Activated naive CD4-positive, alpha-beta T cell treated with anti-CD3 and anti-CD28 coated beads for 36 hours (primary cell): Measurements from ENCODE around the gene EOGT. TPM values are rescaled to one million over a fixed set of nuclear protein-coding genes. Genes with fewer than 3 reads are reported as not detected.
A peak's percentile ranks its signal among the peaks of the same experiment; 100 is the strongest.

Source experiments
- CTCF ChIA-PET: fragments of 350-600 bp; sonication (Branson Sonifier 250); formaldehyde crosslinking; loops from one replicate; lab custom pipeline; 2021; ENCODE audit warnings: antibody characterized with exemption; lab: Charles Lee
- DNase-seq: peaks from one replicate; pipeline ENCODE4 v3.0.0-alpha.2; 2020
- H3K27ac Mint-ChIP-seq: one replicate; pipeline ENCODE4 v1.8.0; 2021; ENCODE audit warnings: mild to moderate bottlenecking, mixed read lengths
- H3K27me3 Mint-ChIP-seq: one replicate; pipeline ENCODE4 v1.8.0; 2021; ENCODE audit warnings: low read depth, mixed read lengths
- H3K36me3 Mint-ChIP-seq: one replicate; pipeline ENCODE4 v1.8.0; 2021; ENCODE audit warnings: low read depth, mixed read lengths
- H3K4me1 Mint-ChIP-seq: one replicate; pipeline ENCODE4 v1.8.0; 2021; ENCODE audit warnings: low read depth, mixed read lengths
- H3K4me3 Mint-ChIP-seq: one replicate; pipeline ENCODE4 v1.8.0; 2021; ENCODE audit warnings: mild to moderate bottlenecking, moderate library complexity, mixed read lengths
- H3K9me3 Mint-ChIP-seq: one replicate; pipeline ENCODE4 v1.8.0; 2021; ENCODE audit warnings: mixed read lengths
- intact Hi-C: fragments of 100-400 bp; cut with micrococcal nuclease; formaldehyde crosslinking; loops from one replicate; pipeline ENCODE4 v1.15.1; 2023
- total RNA-seq, 2 experiments: library from RNA; stranded (reverse); gene quantifications; one replicate each; pipeline ENCODE4 v1.2.3, GENCODE V29; 2021

EOGT gene
- total RNA-seq, 2 experiments from 2014 or later, result 4.8 TPM

DNA sequence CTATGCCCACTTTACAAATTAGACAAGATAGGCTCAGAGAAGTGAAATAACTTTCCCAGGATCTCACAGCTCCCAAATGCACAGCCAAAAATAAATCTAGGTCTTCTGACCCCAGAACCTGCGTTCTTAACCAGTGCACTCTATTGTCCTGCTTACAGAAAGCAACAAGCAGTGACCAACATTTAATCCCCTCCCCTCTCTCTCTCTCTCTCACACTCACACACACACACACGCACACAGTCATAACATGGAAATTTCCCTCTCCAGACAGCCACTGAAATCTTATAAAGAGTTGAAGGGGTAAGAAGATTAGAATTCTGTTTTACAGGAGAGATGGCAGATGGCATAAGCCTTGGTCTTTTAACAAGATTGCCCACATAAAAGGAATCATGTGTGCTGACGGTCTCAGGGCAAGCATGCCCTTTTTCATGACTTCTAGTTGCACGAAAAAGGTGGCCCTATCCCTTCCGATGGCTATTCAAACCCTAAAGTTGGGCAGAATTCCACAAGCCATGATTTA is 29.4 kb downstream of the EOGT start:
- peaks cover 4% of the 10 kb centered on the region for H3K4me1 Mint-ChIP-seq
- H3K4me3 Mint-ChIP-seq, result no peak overlapping the region
- peaks cover 29% of the 10 kb centered on the region for H3K36me3 Mint-ChIP-seq
- DNase-seq, result no peak
- no peaks in the 10 kb centered on the region for H3K9me3 Mint-ChIP-seq
- CTCF ChIA-PET, result no interaction called here
- intact Hi-C loops, result no loop called here
- H3K27ac Mint-ChIP-seq, result no peak overlapping the region
- H3K27me3 Mint-ChIP-seq, result no peaks in the 10 kb centered on the region

DNA sequence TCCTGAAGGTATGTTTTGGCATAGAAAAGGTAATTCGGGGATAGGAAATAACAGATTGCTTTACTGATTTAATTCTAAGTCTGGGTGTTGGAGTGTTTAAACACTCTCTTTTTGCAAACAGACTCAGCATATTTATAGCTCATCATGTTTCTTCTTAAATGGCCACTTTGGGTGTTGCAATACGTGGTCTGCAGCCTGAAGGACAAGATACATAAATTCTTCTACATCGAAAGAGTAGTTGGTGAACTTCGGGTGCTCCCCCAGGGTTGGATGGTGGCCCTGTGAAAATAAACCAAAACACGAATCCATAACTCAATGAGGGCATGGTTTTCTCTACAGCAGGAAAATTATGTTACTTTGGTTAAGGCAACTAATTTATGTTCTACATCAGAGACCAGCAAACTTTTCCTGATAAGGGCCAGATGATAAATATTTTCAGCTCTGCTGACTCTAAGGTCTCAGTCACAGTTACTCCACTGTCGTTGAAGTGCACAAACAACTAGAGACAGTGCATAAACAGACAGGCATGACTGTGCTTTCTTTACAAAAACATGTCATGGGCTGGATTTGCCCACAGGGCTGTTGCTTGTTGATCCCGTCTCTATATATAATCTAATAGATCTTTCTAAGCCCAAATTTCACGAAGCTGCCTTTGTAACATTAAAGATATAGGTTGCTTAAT is 35.9 kb downstream of the EOGT start:
- Mint-ChIP-seq H3K36me3 (peaks cover 17% of the 10 kb centered on the region), H3K9me3 (no peaks in the 10 kb centered on the region), H3K4me1 (no peaks in the 10 kb centered on the region), H3K27me3 (no peaks in the 10 kb centered on the region), H3K4me3 (no peak overlapping the region), H3K27ac (no peak overlapping the region)
- no peak for DNase-seq
- CTCF ChIA-PET, result interaction anchor here (0.6 kb wide), 1 partner anchor 33 kb away, joined by 3 read pairs; no protein-coding TSS in a partner anchor
- intact Hi-C loops, result no loop called here

DNA sequence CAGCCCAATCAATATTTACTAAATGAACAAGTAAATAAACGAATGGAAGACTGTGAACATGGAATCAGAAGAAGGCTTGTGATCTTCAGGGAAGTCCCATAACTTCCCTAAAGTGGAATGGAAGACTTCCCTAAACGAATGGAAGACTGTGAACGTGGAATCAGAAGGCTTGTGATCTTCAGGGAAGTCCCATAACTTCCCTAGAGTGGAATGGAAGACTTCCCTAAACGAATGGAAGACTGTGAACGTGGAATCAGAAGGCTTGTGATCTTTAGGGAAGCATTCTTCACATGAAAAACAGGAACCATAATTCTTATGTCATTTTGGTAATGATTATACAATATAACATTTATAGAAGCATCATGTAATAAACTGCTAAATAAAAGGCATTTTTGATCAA is 38.8 kb downstream of the EOGT start:
- intact Hi-C loops, result loop anchor here (5.0 kb wide), 1 partner anchor 82 kb away; no protein-coding TSS in a partner anchor
- no peaks in the 10 kb centered on the region for H3K9me3 Mint-ChIP-seq
- no peaks in the 10 kb centered on the region for H3K4me1 Mint-ChIP-seq
- H3K27me3 Mint-ChIP-seq, result no peaks in the 10 kb centered on the region
- no peak for DNase-seq
- H3K27ac Mint-ChIP-seq, result no peak overlapping the region
- H3K4me3 Mint-ChIP-seq, result no peak overlapping the region
- H3K36me3 Mint-ChIP-seq, result peaks cover 9% of the 10 kb centered on the region
- CTCF ChIA-PET, result no interaction called here

DNA sequence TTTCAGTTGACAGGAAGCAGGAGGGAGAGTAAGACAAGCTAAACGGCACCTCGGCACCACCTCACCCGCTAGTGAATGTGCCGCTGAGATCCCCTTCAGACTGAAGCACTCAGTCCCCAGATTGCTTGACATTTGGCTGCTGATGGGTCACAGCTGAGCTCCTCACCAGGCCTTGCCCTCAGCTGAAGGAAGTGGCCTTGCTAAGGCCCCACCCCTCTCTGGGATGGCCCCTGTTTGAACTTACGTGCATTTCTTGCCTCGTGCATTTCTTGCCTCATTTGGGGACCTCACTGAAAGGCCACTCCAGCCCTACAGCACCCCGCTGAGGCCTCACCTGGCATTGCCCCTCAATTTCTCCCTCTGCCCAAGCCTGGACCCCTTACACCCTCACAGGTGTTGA is 39.8 kb downstream of the EOGT start:
- Mint-ChIP-seq H3K27ac (no peak overlapping the region), H3K9me3 (no peaks in the 10 kb centered on the region), H3K4me3 (no peak overlapping the region), H3K36me3 (peaks cover 8% of the 10 kb centered on the region), H3K4me1 (no peaks in the 10 kb centered on the region), H3K27me3 (no peaks in the 10 kb centered on the region)
- CTCF ChIA-PET, result interaction anchor here (0.6 kb wide), 1 partner anchor 23 kb away, joined by 4 read pairs; no protein-coding TSS in a partner anchor
- intact Hi-C loops, result loop anchor here (5.0 kb wide), 1 partner anchor 81 kb away; no protein-coding TSS in a partner anchor
- DNase-seq, result no peak

DNA sequence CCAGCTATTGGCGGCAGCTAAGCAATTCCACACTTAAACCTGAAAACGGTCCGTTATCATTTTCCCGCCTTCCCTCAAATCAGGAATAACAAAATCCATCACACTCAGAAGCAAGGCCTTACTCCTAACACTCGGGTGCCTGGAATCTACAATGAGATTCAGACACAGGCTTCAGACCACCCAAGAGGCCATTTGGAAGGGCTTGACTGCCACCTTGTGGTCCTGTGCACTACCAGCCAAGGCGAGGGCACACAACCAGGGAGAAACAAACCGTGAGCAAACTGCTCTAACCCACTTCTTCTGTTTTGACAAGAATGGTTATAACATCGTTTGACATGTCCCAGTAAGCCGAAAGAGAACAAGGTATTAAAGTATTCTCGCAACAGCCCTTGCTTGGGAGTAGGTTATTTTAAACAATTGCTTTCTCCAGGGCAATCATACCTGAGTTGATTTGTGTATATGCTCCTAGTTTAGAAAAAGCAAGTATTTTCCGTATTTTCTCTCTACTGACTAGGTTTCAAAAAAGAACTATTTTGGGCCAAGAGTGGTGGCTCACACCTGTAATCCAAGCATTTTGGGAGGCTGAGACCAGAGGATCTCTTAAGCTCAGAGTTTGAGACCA is 41.0 kb downstream of the EOGT start:
- CTCF ChIA-PET, result interaction anchor here (0.6 to 3.3 kb wide), 7 partner anchors 12 to 754 kb away, joined by 3 to 19 read pairs (median 3); no protein-coding TSS in a partner anchor
- intact Hi-C loops, result loop anchor here (5.0 kb wide), 1 partner anchor 80 kb away; no protein-coding TSS in a partner anchor
- peak; percentile 58 for DNase-seq

DNA sequence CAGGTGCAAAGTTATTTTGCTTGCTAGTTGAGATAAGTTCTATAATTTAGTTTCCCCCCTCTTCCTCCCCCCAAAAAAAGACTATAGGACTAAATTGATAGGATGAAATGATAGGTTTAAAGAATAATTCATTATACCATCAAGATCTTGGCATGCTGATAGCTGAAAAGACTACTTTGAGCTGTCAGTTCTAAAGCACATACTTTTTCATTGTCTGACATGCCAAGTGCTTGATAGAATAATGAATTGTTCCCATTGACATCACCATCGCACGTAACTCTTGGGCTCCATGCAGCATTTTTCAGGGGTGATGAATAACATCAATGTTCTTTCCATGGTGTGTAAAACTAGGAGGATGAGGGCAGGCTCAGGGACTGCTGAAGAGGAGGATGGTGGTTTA is 48.8 kb downstream of the EOGT start:
- intact Hi-C loops, result no loop called here
- H3K4me1 Mint-ChIP-seq, result no peaks in the 10 kb centered on the region
- H3K9me3 Mint-ChIP-seq, result no peaks in the 10 kb centered on the region
- H3K36me3 Mint-ChIP-seq, result no peaks in the 10 kb centered on the region
- no peak overlapping the region for H3K27ac Mint-ChIP-seq
- H3K27me3 Mint-ChIP-seq, result peaks cover 5% of the 10 kb centered on the region
- CTCF ChIA-PET, result no interaction called here
- no peak overlapping the region for H3K4me3 Mint-ChIP-seq
- DNase-seq, result no peak

More for the DNA sequence above, 41.0 kb downstream of the EOGT start:
- no peak overlapping the region for H3K4me3 Mint-ChIP-seq
- H3K4me1 Mint-ChIP-seq, result no peaks in the 10 kb centered on the region
- H3K9me3 Mint-ChIP-seq, result no peaks in the 10 kb centered on the region
- H3K27ac Mint-ChIP-seq, result no peak overlapping the region
- no peaks in the 10 kb centered on the region for H3K27me3 Mint-ChIP-seq
- H3K36me3 Mint-ChIP-seq, result peaks cover 5% of the 10 kb centered on the region

DNA sequence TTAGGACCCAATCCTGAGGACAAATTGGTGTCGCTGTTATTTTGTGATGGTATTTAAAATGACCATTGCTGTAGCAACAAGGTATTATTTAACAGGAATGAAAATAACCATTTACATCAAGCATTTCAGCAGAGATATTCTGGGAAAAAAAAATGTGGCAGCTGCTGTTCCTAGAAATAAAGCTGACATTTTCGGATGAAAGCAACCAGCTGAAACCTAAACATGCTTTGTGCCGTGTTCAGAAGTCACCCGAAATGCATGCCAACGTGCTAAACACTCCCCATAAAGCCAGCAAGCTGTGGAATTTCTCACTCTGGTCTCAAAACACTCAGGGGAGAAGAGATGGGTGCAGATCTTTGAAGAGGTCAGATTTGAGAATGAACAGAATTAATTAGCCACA is 49.6 kb downstream of the EOGT start:
- CTCF ChIA-PET, result no interaction called here
- Mint-ChIP-seq H3K4me3 (no peak overlapping the region), H3K27me3 (peaks cover 7% of the 10 kb centered on the region), H3K9me3 (no peaks in the 10 kb centered on the region), H3K4me1 (no peaks in the 10 kb centered on the region), H3K27ac (no peak overlapping the region), H3K36me3 (no peaks in the 10 kb centered on the region)
- DNase-seq, result no peak
- intact Hi-C loops, result no loop called here

DNA sequence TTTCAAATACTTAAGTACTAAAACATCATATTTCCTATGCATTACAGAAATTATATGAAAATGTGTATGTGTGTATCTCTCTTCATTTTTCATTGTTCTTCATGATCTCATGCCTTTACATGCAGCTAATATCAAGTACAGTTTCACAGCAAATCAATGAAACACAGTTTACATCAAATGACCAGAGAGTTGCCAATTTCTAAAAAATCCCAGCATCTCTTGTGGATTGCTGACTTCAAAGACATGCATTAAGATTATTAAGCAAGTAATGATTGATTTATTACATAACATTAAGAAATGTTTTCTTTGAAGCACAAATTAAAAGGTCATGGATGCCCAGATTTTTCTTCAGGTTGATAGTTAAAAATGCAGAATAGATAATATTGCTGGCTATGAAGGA is 50.1 kb downstream of the EOGT start:
- Mint-ChIP-seq H3K27me3 (peaks cover 9% of the 10 kb centered on the region), H3K27ac (no peak overlapping the region), H3K36me3 (no peaks in the 10 kb centered on the region), H3K9me3 (no peaks in the 10 kb centered on the region), H3K4me3 (no peak overlapping the region), H3K4me1 (no peaks in the 10 kb centered on the region)
- DNase-seq, result no peak
- CTCF ChIA-PET, result no interaction called here
- intact Hi-C loops, result no loop called here

DNA sequence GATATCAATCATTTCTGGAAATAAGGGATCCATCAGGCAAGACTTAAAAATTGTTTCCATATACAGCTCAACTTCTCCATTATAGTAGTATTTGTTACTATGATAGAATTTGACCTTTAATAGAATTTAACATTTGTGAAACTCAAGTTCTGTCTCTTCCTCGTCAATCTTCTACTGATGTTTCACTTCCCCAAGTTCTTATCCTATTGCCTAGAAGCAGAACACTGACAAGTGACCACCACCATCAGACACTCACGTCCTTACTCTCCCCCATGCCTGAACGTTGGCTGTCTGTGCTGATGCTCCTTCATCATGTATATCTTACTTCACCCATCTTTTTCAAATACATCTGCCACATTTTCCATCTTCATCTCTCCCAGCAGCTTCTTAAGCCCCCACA is 54.6 kb downstream of the EOGT start:
- no peaks in the 10 kb centered on the region for H3K4me1 Mint-ChIP-seq
- H3K9me3 Mint-ChIP-seq, result no peaks in the 10 kb centered on the region
- no peak overlapping the region for H3K4me3 Mint-ChIP-seq
- intact Hi-C loops, result no loop called here
- H3K27ac Mint-ChIP-seq, result no peak overlapping the region
- no peak for DNase-seq
- H3K27me3 Mint-ChIP-seq, result peaks cover 20% of the 10 kb centered on the region
- no peaks in the 10 kb centered on the region for H3K36me3 Mint-ChIP-seq
- CTCF ChIA-PET, result interaction anchor here (0.6 kb wide), 1 partner anchor 1725 kb away, joined by 3 read pairs; no protein-coding TSS in a partner anchor

DNA sequence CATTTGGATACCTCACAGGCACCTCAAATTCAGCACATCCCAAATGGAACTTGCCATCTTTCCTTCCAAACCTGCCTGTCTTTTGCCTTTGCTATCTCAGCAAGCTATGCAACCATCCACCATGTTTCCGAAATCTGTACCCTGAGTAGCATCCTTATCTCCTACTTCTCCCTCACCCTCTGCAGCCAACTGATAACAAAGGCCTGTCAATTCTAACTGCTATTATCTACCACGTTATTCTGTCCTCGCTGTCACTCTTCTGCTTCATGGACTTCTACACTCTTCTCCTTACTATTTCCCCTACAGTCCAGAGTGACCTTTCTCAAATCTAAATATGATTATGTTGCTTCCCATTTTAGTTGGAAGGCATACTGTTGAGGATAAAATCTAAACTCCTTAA is 55.6 kb downstream of the EOGT start:
- peaks cover 20% of the 10 kb centered on the region for H3K27me3 Mint-ChIP-seq

DNA sequence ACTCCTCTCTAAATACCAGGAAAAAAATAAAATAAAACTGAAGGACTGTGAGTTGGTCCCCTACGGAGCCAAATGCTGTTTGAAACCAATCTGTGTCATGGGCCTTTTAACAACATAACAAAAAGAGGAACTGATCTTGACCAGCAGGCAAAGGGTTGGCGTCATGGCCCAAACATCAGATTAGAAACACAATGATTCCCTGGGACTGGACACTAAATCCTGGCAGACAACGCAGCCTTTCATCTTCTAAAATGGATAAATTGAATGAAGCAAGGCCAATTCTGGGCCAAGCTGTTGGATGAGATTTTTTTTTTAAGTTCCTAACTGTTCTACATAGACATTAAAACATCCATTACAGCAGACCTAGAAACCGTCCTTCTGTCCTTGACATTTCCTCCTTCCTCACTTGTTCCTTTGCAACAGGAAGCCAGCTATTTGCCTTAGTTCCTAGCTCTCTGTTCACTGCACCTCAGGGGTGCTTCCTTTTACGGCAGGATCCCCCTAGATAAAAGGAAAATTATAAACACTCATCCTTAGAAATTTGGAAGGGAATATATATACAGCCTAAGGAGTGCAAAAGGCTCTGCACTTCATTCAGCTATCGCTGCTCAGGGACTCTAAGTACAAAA is 59.6 kb downstream of the EOGT start:
- Mint-ChIP-seq H3K9me3 (no peaks in the 10 kb centered on the region), H3K4me3 (no peak overlapping the region), H3K27ac (no peak overlapping the region), H3K4me1 (no peaks in the 10 kb centered on the region), H3K27me3 (peaks cover 13% of the 10 kb centered on the region), H3K36me3 (no peaks in the 10 kb centered on the region)
- no peak for DNase-seq
- intact Hi-C loops, result no loop called here
- CTCF ChIA-PET, result no interaction called here

More for the DNA sequence above, 55.6 kb downstream of the EOGT start:
- DNase-seq, result no peak
- no peaks in the 10 kb centered on the region for H3K4me1 Mint-ChIP-seq
- CTCF ChIA-PET, result interaction anchor here (0.6 kb wide), 1 partner anchor 14 kb away, joined by 3 read pairs; no protein-coding TSS in a partner anchor
- intact Hi-C loops, result no loop called here
- no peaks in the 10 kb centered on the region for H3K36me3 Mint-ChIP-seq
- H3K27ac Mint-ChIP-seq, result no peak overlapping the region
- H3K9me3 Mint-ChIP-seq, result no peaks in the 10 kb centered on the region
- no peak overlapping the region for H3K4me3 Mint-ChIP-seq

DNA sequence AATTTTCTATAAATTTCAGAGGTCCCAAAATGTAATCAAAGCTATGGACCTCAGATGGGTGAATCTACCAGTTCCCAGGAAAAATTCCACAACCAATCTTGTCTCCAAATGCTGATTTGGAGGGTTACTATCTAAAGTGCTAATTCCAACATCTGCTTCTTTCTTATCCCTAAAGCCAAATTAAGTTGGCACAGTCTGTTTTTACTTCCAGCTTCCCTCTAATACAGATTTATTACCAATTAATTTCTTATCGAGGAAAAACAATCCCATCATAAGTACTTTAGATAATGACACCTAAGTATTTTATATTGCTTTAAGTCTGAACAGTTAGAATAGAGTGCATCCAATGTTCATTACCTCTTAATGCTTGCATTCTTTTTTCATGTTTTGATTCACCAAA is 68.3 kb downstream of the EOGT start:
- H3K9me3 Mint-ChIP-seq, result no peaks in the 10 kb centered on the region
- no peak for DNase-seq
- intact Hi-C loops, result no loop called here
- H3K4me1 Mint-ChIP-seq, result no peaks in the 10 kb centered on the region
- H3K27me3 Mint-ChIP-seq, result peaks cover 13% of the 10 kb centered on the region
- H3K36me3 Mint-ChIP-seq, result no peaks in the 10 kb centered on the region
- H3K27ac Mint-ChIP-seq, result no peak overlapping the region
- CTCF ChIA-PET, result no interaction called here
- H3K4me3 Mint-ChIP-seq, result no peak overlapping the region
